Adrenal gland (tissue), 12 donors: ENCODE data around the gene ARHGEF10L. TPM values are rescaled to one million over a fixed set of nuclear protein-coding genes. Genes with fewer than 3 reads are reported as not detected.

Experiments
- DNase-seq, 7 donors: peaks; one replicate each; pipeline ENCODE4 v3.0.0-alpha.2; 2019 to 2020
- H3K27ac ChIP-seq, 5 donors: fragments of 200-600 bp; sonication (generic) in 4 of 5; 1 replicate in 3 of 5; 2 replicates in 2 of 5; pipeline versions ENCODE4 v1.5.1 to v1.8.0; 2016 to 2020; ENCODE audit warnings: mild to moderate bottlenecking in 1 of 5
- H3K27me3 ChIP-seq: fragments of 200-600 bp; 2 replicates; pipeline ENCODE4 v1.8.0; 2021
- H3K36me3 ChIP-seq, 2 donors: fragments of 200-600 bp; replicated peaks in 1 of 2; 1 replicate in 1 of 2; 2 replicates in 1 of 2; pipeline versions ENCODE4 v1.5.1 to v1.8.0; 2018 to 2022
- H3K4me1 ChIP-seq, 2 donors: fragments of 200-600 bp; replicated peaks in 1 of 2; 1 replicate in 1 of 2; 2 replicates in 1 of 2; pipeline versions ENCODE4 v1.5.1 to v1.8.0; 2018 to 2021
- H3K4me3 ChIP-seq, 4 donors: fragments of 200-600 bp; sonication (generic) in 3 of 4; one replicate each; pipeline ENCODE4 v1.5.1; 2016 to 2018
- H3K9me3 ChIP-seq, 3 donors: fragments of 200-600 bp; sonication (generic) in 1 of 3; replicated peaks in 1 of 3; 1 replicate in 2 of 3; 2 replicates in 1 of 3; pipeline versions ENCODE4 v1.5.1 to v1.8.0; 2016 to 2021
- CTCF ChIP-seq, 6 experiments: fragments of 450-650 bp in 4 of 6; fragments of 200-600 bp in 2 of 6; sonication (generic) in 1 of 6; IDR thresholded peaks; 1 replicate in 5 of 6; 2 replicates in 1 of 6; pipeline versions ENCODE4 v1.5.1 to v1.8.0; 2016 to 2021; ENCODE audit warnings: antibody characterized with exemption in 6 of 6, mild to moderate bottlenecking in 2 of 6, moderate library complexity in 1 of 6
- POLR2A ChIP-seq, 2 donors: fragments of 450-650 bp; IDR thresholded peaks; one replicate each; pipeline ENCODE4 v1.6.1; 2017; ENCODE audit warnings: antibody characterized with exemption in 2 of 2, mild to moderate bottlenecking in 2 of 2, moderate library complexity in 1 of 2
- WGBS, 4 donors: extraction: QIAGEN DNeasy Blood & Tissue Kit in 2 of 4; methylation state at CpG; one replicate each; pipeline versions ENCODE4 v1.1.5 to v1.1.7; 2013 to 2017; 5-methylcytosine and 5-hydroxymethylcytosine counted together
- intact Hi-C, 2 donors: fragments of 100-400 bp; cut with DNase I; formaldehyde crosslinking; loops; one replicate each; pipeline versions ENCODE4 v1.14.1 to v1.15.0; 2022 to 2023
- polyA plus RNA-seq, 3 donors: library from polyadenylated mRNA; stranded (reverse); fragments of 200-250 nt in 2 of 3; fragments of 350-450 nt in 1 of 3; fragmentation: Illumina TruSeq in 1 of 3; extraction: RNeasy Lipid Tissue Mini Kit (QIAGEN cat#74804) in 1 of 3; gene quantifications; one replicate each; pipeline ENCODE4 v1.2.3, GENCODE V29; 2013 to 2014
- total RNA-seq, 9 donors: library from RNA; depleted of rRNA in 4 of 9; stranded (reverse); fragments of >200 nt in 4 of 9; fragments of 120-200 nt in 1 of 9; fragmentation: NEBNext Ultra II Directional in 1 of 9; extraction: Animal tissue kit (Norgen Biotek cat#: 25700) in 1 of 9; gene quantifications; one replicate each; pipeline versions ENCODE4 v1.1.0 to v1.2.4, GENCODE V29; 2013 to 2023
- donor health status: healthy with polysubstance abuse.
- donor health status: Bipolar disorder and iron deficiency.
- donor health status: DM: yes; HTN: yes; CAD: no.
- donor health status: DM: no; HTN: no; CAD: no.
- donor health status: DM: no; HTN: no; CAD: no.
- donor health status: DM: yes; HTN: yes; CAD: no.

Gene ARHGEF10L
- total and polyA plus RNA-seq, 12 donors: 1.7 to 54.9 (median 30.1) TPM

GRCh38 chr1:17605582-17606344, 66.3 kb downstream of the ARHGEF10L start:
- peak in 3 of 7 donors; percentile 19 to 85 (median 37) for DNase-seq
- H3K4me1 ChIP-seq: peaks cover 0 to 16% of the 10 kb centered on the region in 2 donors
- intact Hi-C loops: loop anchor here (2.0 to 5.0 kb wide), 2 partner anchors 103 to 105 kb away; no protein-coding TSS in a partner anchor
- TF ChIP-seq POLR2A (IDR thresholded peaks at IDR 0.05) (no peak), CTCF (IDR thresholded peaks at IDR 0.05) (no peak)
- no peaks in the 10 kb centered on the region for H3K36me3 ChIP-seq
- no peaks in the 10 kb centered on the region for H3K9me3 ChIP-seq
- no peaks in the 10 kb centered on the region for H3K27me3 ChIP-seq
- 67 to 72% (median 68%) methylated on average over 11 to 15 of the region's 15 CpGs for WGBS, 4 donors
- H3K4me3 ChIP-seq: no peak overlapping the region
- H3K27ac ChIP-seq: peak overlapping the region in 2 of 5 donors; percentile 4 to 50

- no peak for TF ChIP-seq POLR2A (IDR thresholded peaks at IDR 0.05)
- TF ChIP-seq CTCF (IDR thresholded peaks at IDR 0.05): peak; percentile 82 to 95 (median 94)
- peak; percentile 70 to 90 (median 83) for DNase-seq
- WGBS, 4 donors: 54 to 61% (median 57%) methylated on average over 12 to 14 of the region's 14 CpGs
- intact Hi-C loops: loop anchor here (2.0 to 5.0 kb wide), 2 partner anchors 105 to 106 kb away; no protein-coding TSS in a partner anchor
- Histone ChIP-seq H3K9me3 (no peaks in the 10 kb centered on the region), H3K4me1 (peaks cover 0 to 16% of the 10 kb centered on the region in 2 donors), H3K36me3 (no peaks in the 10 kb centered on the region), H3K4me3 (no peak overlapping the region), H3K27ac (peak overlapping the region in 1 of 5 donors; percentile 50), H3K27me3 (no peaks in the 10 kb centered on the region)
Measured at GRCh38 chr1:17606826-17607440, 67.4 kb downstream of the ARHGEF10L start.

- intact Hi-C loops: loop anchor here (2.0 to 5.0 kb wide), 2 partner anchors 106 to 107 kb away; no protein-coding TSS in a partner anchor
- no peak overlapping the region for H3K27ac ChIP-seq
- no peak overlapping the region for H3K4me3 ChIP-seq
- no peak for TF ChIP-seq POLR2A (IDR thresholded peaks at IDR 0.05)
- H3K36me3 ChIP-seq: no peaks in the 10 kb centered on the region
- no peak for DNase-seq
- 85 to 92% (median 89%) methylated on average over 13 to 34 of the region's 34 CpGs for WGBS, 4 donors
- no peaks in the 10 kb centered on the region for H3K9me3 ChIP-seq
- peaks cover 0 to 16% of the 10 kb centered on the region in 2 donors for H3K4me1 ChIP-seq
- no peaks in the 10 kb centered on the region for H3K27me3 ChIP-seq
Measured at GRCh38 chr1:17607644-17608581, 68.4 kb downstream of the ARHGEF10L start.

GRCh38 chr1:17609529-17609928, 70.0 kb downstream of the ARHGEF10L start:
- intact Hi-C loops: loop anchor here in 1 of 2 donors (5.0 kb wide), 1 partner anchor 107 kb away; no protein-coding TSS in a partner anchor
- H3K9me3 ChIP-seq: no peaks in the 10 kb centered on the region
- no peak overlapping the region for H3K4me3 ChIP-seq
- H3K27ac ChIP-seq: no peak overlapping the region
- TF ChIP-seq CTCF (IDR thresholded peaks at IDR 0.05) (no peak), POLR2A (IDR thresholded peaks at IDR 0.05) (no peak)
- 78 to 94% (median 90%) methylated on average over 5 of the region's 5 CpGs for WGBS, 4 donors
- H3K27me3 ChIP-seq: no peaks in the 10 kb centered on the region
- peaks cover 0 to 16% of the 10 kb centered on the region in 2 donors for H3K4me1 ChIP-seq
- H3K36me3 ChIP-seq: no peaks in the 10 kb centered on the region
- DNase-seq: no peak
